GM23248 (cell line): ENCODE measurements around the gene MLYCD. TPM values are rescaled to one million over a fixed set of nuclear protein-coding genes. Genes with fewer than 3 reads are reported as not detected.

Experiments used
- DNase-seq: peaks from one replicate; pipeline ENCODE4 v3.0.0-alpha.2; 2015
- H2AFZ ChIP-seq: fragments of 200-600 bp; sonication (generic); 2 replicates; pipeline ENCODE4 v1.6.1; 2016; ENCODE audit warnings: antibody characterized with exemption
- H3F3A ChIP-seq: fragments of 200-600 bp; sonication (generic); 2 replicates; pipeline ENCODE4 v1.6.1; 2016; ENCODE audit warnings: mild to moderate bottlenecking, antibody characterized with exemption, mixed run types; ENCODE audit not compliant: insufficient read depth
- H3K27ac ChIP-seq: fragments of 200-600 bp; sonication (generic); 2 replicates; pipeline ENCODE4 v1.5.1; 2016; ENCODE audit warnings: mild to moderate bottlenecking
- H3K27me3 ChIP-seq: fragments of 200-600 bp; sonication (generic); replicated peaks from 2 replicates; pipeline ENCODE4 v1.6.1; 2016; ENCODE audit warnings: mild to moderate bottlenecking; ENCODE audit not compliant: insufficient read depth
- H3K36me3 ChIP-seq: fragments of 200-600 bp; sonication (generic); 2 replicates; pipeline ENCODE4 v1.6.1; 2016; ENCODE audit warnings: low read depth, mild to moderate bottlenecking
- H3K4me1 ChIP-seq: fragments of 200-600 bp; sonication (generic); 2 replicates; pipeline ENCODE4 v1.6.1; 2016; ENCODE audit warnings: mild to moderate bottlenecking; ENCODE audit not compliant: insufficient read depth
- H3K4me2 ChIP-seq: fragments of 200-600 bp; sonication (generic); one replicate; pipeline ENCODE4 v1.6.1; 2016; ENCODE audit warnings: mild to moderate bottlenecking; ENCODE audit not compliant: unreplicated experiment
- H3K4me3 ChIP-seq: fragments of 200-600 bp; sonication (generic); 2 replicates; pipeline ENCODE4 v1.5.1; 2016; ENCODE audit warnings: mild to moderate bottlenecking
- H3K79me2 ChIP-seq: fragments of 200-600 bp; sonication (generic); 2 replicates; pipeline ENCODE4 v1.6.1; 2016; ENCODE audit warnings: mild to moderate bottlenecking; ENCODE audit not compliant: insufficient read depth
- H3K9ac ChIP-seq: fragments of 200-600 bp; sonication (generic); 2 replicates; pipeline ENCODE4 v1.6.1; 2016; ENCODE audit warnings: mild to moderate bottlenecking
- H3K9me2 ChIP-seq: fragments of 200-600 bp; sonication (generic); 2 replicates; pipeline ENCODE4 v1.6.1; 2016; ENCODE audit warnings: mixed run types, mild to moderate bottlenecking, moderate library complexity; ENCODE audit not compliant: insufficient read depth
- H3K9me3 ChIP-seq: fragments of 200-600 bp; sonication (generic); one replicate; pipeline ENCODE4 v1.6.1; 2017; ENCODE audit warnings: low read depth
- H4K20me1 ChIP-seq: fragments of 200-600 bp; sonication (generic); 2 replicates; pipeline ENCODE4 v1.6.0; 2016; ENCODE audit not compliant: insufficient read depth
- EZH2 ChIP-seq: fragments of 200-600 bp; sonication (generic); IDR thresholded peaks from 2 replicates; pipeline ENCODE4 v1.6.1; 2018; ENCODE audit warnings: antibody characterized with exemption, mild to moderate bottlenecking; ENCODE audit not compliant: insufficient read depth, poor library complexity, severe bottlenecking
- EZH2phosphoT487 ChIP-seq: fragments of 200-600 bp; sonication (generic); IDR thresholded peaks from 2 replicates; pipeline ENCODE4 v1.6.1; 2018; ENCODE audit warnings: antibody characterized with exemption, moderate library complexity, mild to moderate bottlenecking, low read depth; ENCODE audit not compliant: insufficient read depth
- WGBS, 2 experiments: methylation state at CpG; one replicate each; pipeline ENCODE4 v1.1.6; 2015 to 2017; ENCODE audit warnings: low lambda C conversion rate in 2 of 2, low coverage in 1 of 2; ENCODE audit errors: missing lambda C conversion rate in 2 of 2; 5-methylcytosine and 5-hydroxymethylcytosine counted together
- in situ Hi-C: fragments of 300-500 bp; cut with MboI; formaldehyde crosslinking; loops from 2 replicates; pipeline ENCODE4 v1.15.0; 2020
- polyA plus RNA-seq: library from polyadenylated mRNA; unstranded; fragments of >200 nt; fragmentation: Nextera tagmentation; extraction: Ambion mirVana; gene quantifications from 2 replicates; pipeline ENCODE4 v1.2.1, GENCODE V29; 2016
- total RNA-seq: library from RNA; depleted of rRNA; stranded (reverse); fragments of >200 nt; shearing (Covaris generic); gene quantifications from 2 replicates; pipeline ENCODE4 v1.2.3, GENCODE V29; 2014; rRNA removed

MLYCD gene
- total and polyA plus RNA-seq, 2 experiments from 2014 or later = 1.4 to 2.2 TPM

- Histone ChIP-seq H2AFZ (no peak overlapping the region), H3K4me1 (no peaks in the 10 kb centered on the region), H3K9me3 (no peaks in the 10 kb centered on the region), H3K9me2 (no peaks in the 10 kb centered on the region), H3K36me3 (no peaks in the 10 kb centered on the region), H4K20me1 (no peaks in the 10 kb centered on the region), H3K4me2 (no peak overlapping the region), H3K79me2 (no peaks in the 10 kb centered on the region), H3K9ac (no peak overlapping the region), H3F3A (no peaks in the 10 kb centered on the region), H3K4me3 (no peak overlapping the region), H3K27ac (no peak overlapping the region), H3K27me3 (peaks cover 2% of the 10 kb centered on the region)
- 73 to 77% methylated on average over 15 of the region's 15 CpGs for WGBS, 2 experiments
- DNase-seq = no peak
- in situ Hi-C loops = no loop called here
- no peak for TF ChIP-seq EZH2
- no peak for TF ChIP-seq EZH2phosphoT487
Measured at GRCh38 chr16:83975590-83976260, 76.8 kb downstream of the MLYCD start.

Other genes starting within 250 kb of the MLYCD start
- gene HSBP1, start 91.1 kb upstream of the MLYCD start, total RNA-seq = 20.7 and 32.2 TPM in 2 replicates
- gene HSBP1, start 91.1 kb upstream of the MLYCD start, polyA plus RNA-seq = 392 and 405 TPM in 2 replicates
- 0.63 and 1.1 TPM in 2 replicates for gene OSGIN1, start 54.1 kb downstream of the MLYCD start, total RNA-seq
- gene OSGIN1, start 54.1 kb downstream of the MLYCD start, polyA plus RNA-seq = 5.7 and 6.3 TPM in 2 replicates
- gene NECAB2, start 69.1 kb downstream of the MLYCD start, total RNA-seq = not detected in 2 replicates
- 0.62 and 1.2 TPM in 2 replicates for gene NECAB2, start 69.1 kb downstream of the MLYCD start, polyA plus RNA-seq
- not detected in 2 replicates for gene SLC38A8, start 143.7 kb downstream of the MLYCD start, total RNA-seq
- gene SLC38A8, start 143.7 kb downstream of the MLYCD start, polyA plus RNA-seq = not detected in 2 replicates
- 95.7 and 103 TPM in 2 replicates for gene MBTPS1, start 217.8 kb downstream of the MLYCD start, total RNA-seq
- gene MBTPS1, start 217.8 kb downstream of the MLYCD start, polyA plus RNA-seq = 84.0 and 88.1 TPM in 2 replicates
- 17.0 and 19.9 TPM in 2 replicates for gene HSDL1, start 246.1 kb downstream of the MLYCD start, total RNA-seq
- gene HSDL1, start 246.1 kb downstream of the MLYCD start, polyA plus RNA-seq = 10.8 and 12.0 TPM in 2 replicates
- not detected in 2 replicates for gene DNAAF1, start 246.2 kb downstream of the MLYCD start, total RNA-seq
- not detected in 2 replicates for gene DNAAF1, start 246.2 kb downstream of the MLYCD start, polyA plus RNA-seq